ENCODE data around the gene USP50. TPM values are rescaled to one million over a fixed set of nuclear protein-coding genes. Genes with fewer than 3 reads are reported as not detected.
"Not testable (repeated sequence)": the region's sequence is repeated elsewhere in the genome, so short reads cannot be mapped to it uniquely, and the experiment has no call there.

USP50 gene
- total and polyA plus RNA-seq, 8 donors = 0.30 to 1.3 (median 0.54) TPM; not detected in 2

DNA sequence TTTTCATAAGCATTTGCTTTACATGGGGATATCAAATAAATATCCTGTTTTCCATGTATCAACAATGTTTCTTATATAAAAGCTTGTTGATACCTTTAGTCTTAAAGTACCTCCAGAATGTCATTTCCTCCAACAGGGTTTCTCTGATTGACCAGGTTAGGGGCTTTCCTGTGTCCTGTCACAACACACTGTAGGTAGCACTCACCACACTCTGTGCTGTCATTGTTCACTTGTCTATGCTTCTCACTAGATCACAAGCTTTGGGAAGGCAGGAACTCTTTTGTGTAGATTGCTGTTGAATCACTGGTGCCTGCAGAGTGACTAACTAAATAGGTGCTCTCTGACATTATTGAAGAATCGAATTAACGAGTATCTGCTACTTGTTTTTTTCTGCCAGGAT is 49.8 kb downstream of the USP50 start:
- Histone ChIP-seq H3K4me1 (no peaks in the 10 kb centered on the region), H3K4me3 (no peak overlapping the region), H3K27me3 (no peaks in the 10 kb centered on the region), H3K9me3 (no peaks in the 10 kb centered on the region), H3K27ac (no peak overlapping the region), H3K36me3 (peaks cover 4 to 99% of the 10 kb centered on the region in 2 donors)
- DNase-seq (no peak), ATAC-seq (no peak)
- TF ChIP-seq, protein P1, sequence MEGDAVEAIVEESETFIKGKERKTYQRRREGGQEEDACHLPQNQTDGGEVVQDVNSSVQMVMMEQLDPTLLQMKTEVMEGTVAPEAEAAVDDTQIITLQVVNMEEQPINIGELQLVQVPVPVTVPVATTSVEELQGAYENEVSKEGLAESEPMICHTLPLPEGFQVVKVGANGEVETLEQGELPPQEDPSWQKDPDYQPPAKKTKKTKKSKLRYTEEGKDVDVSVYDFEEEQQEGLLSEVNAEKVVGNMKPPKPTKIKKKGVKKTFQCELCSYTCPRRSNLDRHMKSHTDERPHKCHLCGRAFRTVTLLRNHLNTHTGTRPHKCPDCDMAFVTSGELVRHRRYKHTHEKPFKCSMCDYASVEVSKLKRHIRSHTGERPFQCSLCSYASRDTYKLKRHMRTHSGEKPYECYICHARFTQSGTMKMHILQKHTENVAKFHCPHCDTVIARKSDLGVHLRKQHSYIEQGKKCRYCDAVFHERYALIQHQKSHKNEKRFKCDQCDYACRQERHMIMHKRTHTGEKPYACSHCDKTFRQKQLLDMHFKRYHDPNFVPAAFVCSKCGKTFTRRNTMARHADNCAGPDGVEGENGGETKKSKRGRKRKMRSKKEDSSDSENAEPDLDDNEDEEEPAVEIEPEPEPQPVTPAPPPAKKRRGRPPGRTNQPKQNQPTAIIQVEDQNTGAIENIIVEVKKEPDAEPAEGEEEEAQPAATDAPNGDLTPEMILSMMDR (IDR thresholded peaks at IDR 0.05) = no peak
- intact Hi-C loops (cut with DNase I) = no loop called here

DNA sequence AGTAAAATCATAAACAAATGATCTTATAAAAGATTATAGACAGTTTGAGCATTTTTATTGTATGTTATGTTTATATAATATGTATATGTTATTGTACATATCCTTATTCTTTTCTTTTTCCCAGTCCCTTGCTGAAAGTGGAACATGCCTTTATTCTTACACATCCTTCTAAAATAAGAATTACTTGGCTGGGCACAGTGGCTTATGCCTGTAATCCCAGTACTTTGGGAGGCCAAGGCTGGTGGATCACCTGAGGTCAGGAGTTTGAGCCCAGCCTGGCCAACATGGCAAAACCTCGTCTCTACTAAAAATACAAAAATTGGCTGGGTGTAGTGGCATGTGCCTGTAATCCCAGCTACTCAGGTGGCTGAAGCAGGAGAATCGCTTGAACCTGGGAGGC is 51.9 kb downstream of the USP50 start:
- H3K4me3 ChIP-seq; H3K27me3 ChIP-seq; DNase-seq; H3K4me1 ChIP-seq; H3K9me3 ChIP-seq; H3K27ac ChIP-seq; ATAC-seq; intact Hi-C loops (cut with DNase I): not testable (repeated sequence)
- H3K36me3 ChIP-seq = peaks cover 4 to 98% of the 10 kb centered on the region in 2 donors

DNA sequence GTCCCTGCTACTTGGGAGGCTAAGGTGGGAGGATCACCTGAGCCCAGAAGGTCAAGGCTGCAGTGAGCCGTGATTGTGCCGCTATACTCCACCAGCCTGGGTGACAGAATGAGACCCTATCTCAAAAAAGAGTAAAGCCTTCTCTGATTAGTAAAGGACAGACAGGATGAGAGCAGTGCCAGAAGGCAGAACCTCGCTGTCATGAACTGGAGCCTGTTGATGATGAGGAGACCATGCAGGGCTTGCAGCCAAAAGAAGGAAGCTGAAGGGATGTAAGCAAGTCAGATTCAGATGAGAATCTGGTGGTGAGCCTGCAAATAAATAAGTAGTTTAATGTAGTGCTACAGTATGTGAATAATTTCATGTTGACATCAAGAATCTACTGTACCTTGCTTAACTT is 52.8 kb downstream of the USP50 start:
- Histone ChIP-seq H3K36me3 (peaks cover 4 to 98% of the 10 kb centered on the region in 2 donors), H3K27ac (no peak overlapping the region), H3K9me3 (no peaks in the 10 kb centered on the region), H3K27me3 (no peaks in the 10 kb centered on the region), H3K4me3 (no peak overlapping the region), H3K4me1 (no peaks in the 10 kb centered on the region)
- DNase-seq (no peak), ATAC-seq (no peak)
- TF ChIP-seq, protein P1 (IDR thresholded peaks at IDR 0.05) = no peak
- intact Hi-C loops (cut with DNase I) = no loop called here

DNA sequence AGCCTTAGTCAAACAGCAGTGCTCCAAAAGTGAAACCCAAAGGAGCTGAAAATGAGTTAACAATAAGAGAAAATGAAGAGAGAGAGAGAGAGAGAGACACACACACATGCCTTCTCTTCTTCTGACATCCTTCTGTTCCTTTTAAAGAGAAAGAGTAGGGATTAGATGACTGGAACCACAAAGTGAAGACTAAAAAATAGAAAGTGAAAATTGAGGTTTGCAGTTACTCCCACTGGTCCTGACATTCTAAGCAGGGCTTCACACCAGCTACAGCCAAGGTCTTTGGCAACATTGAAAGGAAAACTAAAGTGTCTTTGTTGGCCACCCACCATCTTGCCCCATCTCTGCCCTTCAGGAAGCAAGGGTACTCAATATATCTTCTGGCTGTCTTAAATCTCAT is 59.2 kb downstream of the USP50 start:
- Histone ChIP-seq H3K9me3 (no peaks in the 10 kb centered on the region), H3K27ac (no peak overlapping the region), H3K4me3 (no peak overlapping the region), H3K27me3 (no peaks in the 10 kb centered on the region), H3K36me3 (peaks cover 0 to 92% of the 10 kb centered on the region in 2 donors), H3K4me1 (no peaks in the 10 kb centered on the region)
- intact Hi-C loops (cut with DNase I) = no loop called here
- no peak for DNase-seq
- TF ChIP-seq, protein P1 (IDR thresholded peaks at IDR 0.05) = no peak
- ATAC-seq = no peak

DNA sequence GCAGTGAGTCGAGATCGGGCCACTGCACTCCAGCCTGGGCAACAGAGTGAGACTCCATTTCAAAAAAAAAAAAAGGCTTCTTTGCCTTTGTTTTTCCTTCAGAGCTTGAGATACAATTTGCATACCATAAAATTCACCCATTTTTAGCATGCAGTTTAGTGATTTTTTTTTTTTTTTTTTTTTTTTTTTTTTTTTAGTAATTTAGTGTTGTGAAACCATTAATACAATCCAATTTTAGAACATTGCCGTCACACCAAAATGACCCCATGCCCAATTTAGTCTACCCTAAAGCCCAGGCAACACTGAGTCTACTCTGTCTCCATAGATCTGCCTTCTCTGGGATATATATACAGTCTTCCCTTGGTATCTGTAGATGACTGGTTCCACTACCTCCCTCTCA is 61.1 kb downstream of the USP50 start:
- Histone ChIP-seq H3K4me3 (no peak overlapping the region), H3K36me3 (peaks cover 0 to 93% of the 10 kb centered on the region in 2 donors), H3K27me3 (no peaks in the 10 kb centered on the region), H3K27ac (no peak overlapping the region), H3K4me1 (no peaks in the 10 kb centered on the region), H3K9me3 (no peaks in the 10 kb centered on the region)
- TF ChIP-seq, protein P1 (IDR thresholded peaks at IDR 0.05) = no peak
- no peak for DNase-seq
- no peak for ATAC-seq
- intact Hi-C loops (cut with DNase I) = no loop called here

DNA sequence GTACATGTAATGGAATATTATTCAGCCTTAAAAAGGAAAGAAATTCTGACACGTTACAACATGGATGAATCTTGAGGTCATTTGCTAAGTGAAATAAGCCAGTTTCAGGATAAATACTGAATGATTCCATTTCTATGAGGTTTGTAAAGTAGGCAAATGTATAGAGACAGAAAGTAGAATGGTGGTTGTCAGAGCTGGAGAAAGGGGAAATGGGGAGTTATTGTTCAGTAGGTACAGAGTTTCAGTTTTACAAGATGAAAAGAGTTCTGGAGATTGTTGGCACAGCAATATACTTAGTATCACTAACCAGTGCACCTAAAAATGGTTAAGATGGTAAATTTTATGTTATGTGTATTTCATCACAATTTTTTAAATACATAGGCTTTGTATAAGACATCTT is 61.7 kb downstream of the USP50 start:
- no peak for ATAC-seq
- Histone ChIP-seq H3K27ac (no peak overlapping the region), H3K36me3 (peaks cover 0 to 93% of the 10 kb centered on the region in 2 donors), H3K4me1 (no peaks in the 10 kb centered on the region), H3K9me3 (no peaks in the 10 kb centered on the region), H3K4me3 (no peak overlapping the region), H3K27me3 (no peaks in the 10 kb centered on the region)
- intact Hi-C loops (cut with DNase I) = no loop called here
- TF ChIP-seq, protein P1 (IDR thresholded peaks at IDR 0.05) = no peak
- no peak for DNase-seq

Data from left lung (tissue), 10 donors.